Mucosa of gallbladder (tissue), 1 donor: Measurements from ENCODE around the gene SLC25A47. TPM values are rescaled to one million over a fixed set of nuclear protein-coding genes. Genes with fewer than 3 reads are reported as not detected.

Source experiments
- DNase-seq: peaks from one replicate; pipeline ENCODE4 v3.0.0-alpha.2; 2020; ENCODE audit warnings: low spot score
- total RNA-seq: library from RNA; stranded (reverse); gene quantifications from one replicate; pipeline ENCODE4 v1.2.1, GENCODE V29; 2021
- donor health status: DM: no; HTN: no; CAD: no.

SLC25A47 gene
- total RNA-seq, 1 donor from 2014 or later: 0.20 TPM

- DNase-seq: no peak
Observed at GRCh38 chr14:100348784-100349685, 25.9 kb downstream of the SLC25A47 start.

- no peak for DNase-seq
Observed at GRCh38 chr14:100350276-100350926, 27.3 kb downstream of the SLC25A47 start.

- no peak for DNase-seq
Observed at GRCh38 chr14:100350986-100351385, 27.8 kb downstream of the SLC25A47 start.

GRCh38 chr14:100358396-100358795 lies 35.3 kb downstream of the SLC25A47 start:
- DNase-seq: no peak

- no peak for DNase-seq
Observed at GRCh38 chr14:100359111-100359510, 36.0 kb downstream of the SLC25A47 start.

GRCh38 chr14:100359881-100360280 lies 36.7 kb downstream of the SLC25A47 start:
- DNase-seq: no peak

- DNase-seq: no peak
Observed at GRCh38 chr14:100361626-100362025, 38.5 kb downstream of the SLC25A47 start.

GRCh38 chr14:100362311-100362927 lies 39.3 kb downstream of the SLC25A47 start:
- DNase-seq: no peak

- DNase-seq: no peak
Observed at GRCh38 chr14:100363053-100363452, 39.9 kb downstream of the SLC25A47 start.

GRCh38 chr14:100364403-100364802 lies 41.3 kb downstream of the SLC25A47 start:
- DNase-seq: no peak

- DNase-seq: no peak
Observed at GRCh38 chr14:100365741-100366140, 42.6 kb downstream of the SLC25A47 start.

GRCh38 chr14:100369019-100369418 lies 45.9 kb downstream of the SLC25A47 start:
- DNase-seq: no peak

GRCh38 chr14:100370003-100370402 lies 46.9 kb downstream of the SLC25A47 start:
- no peak for DNase-seq

GRCh38 chr14:100371773-100372172 lies 48.6 kb downstream of the SLC25A47 start:
- no peak for DNase-seq

- DNase-seq: no peak
Observed at GRCh38 chr14:100372357-100373048, 49.4 kb downstream of the SLC25A47 start.

- DNase-seq: no peak
Observed at GRCh38 chr14:100374270-100374669, 51.1 kb downstream of the SLC25A47 start.

GRCh38 chr14:100374876-100375265 lies 51.7 kb downstream of the SLC25A47 start:
- no peak for DNase-seq

- peak; percentile 51 for DNase-seq
Observed at GRCh38 chr14:100375266-100375962, 52.3 kb downstream of the SLC25A47 start.

GRCh38 chr14:100375963-100376735 lies 53.0 kb downstream of the SLC25A47 start, which contains the start of gene WDR25:
Gene WDR25, plus strand, starts transcription at chr14:100376485.
- DNase-seq: peak; percentile 94

GRCh38 chr14:100376751-100377171 lies 53.6 kb downstream of the SLC25A47 start:
- no peak for DNase-seq
